Bronchial epithelial cell (primary cell): ENCODE measurements around the gene ADIRF. TPM values are rescaled to one million over a fixed set of nuclear protein-coding genes. Genes with fewer than 3 reads are reported as not detected.
A peak's percentile ranks its signal among the peaks of the same experiment; 100 is the strongest.
"Not testable (repeated sequence)": the region's sequence is repeated elsewhere in the genome, so short reads cannot be mapped to it uniquely, and the experiment has no call there.

Source experiments
- DNase-seq: peaks from one replicate; pipeline ENCODE4 v3.0.0-alpha.2; 2010; ENCODE audit warnings: low read depth
- FAIRE-seq: peaks from 2 replicates; lab custom pipeline; 2011; peaks lifted over from hg19 to GRCh38; lab: Jason Lieb, UNC
- H3K27me3 ChIP-seq: 2 replicates; pipeline ENCODE4 v1.5.1; 2011; ENCODE audit warnings: low read length; ENCODE audit not compliant: control insufficient read depth, insufficient read depth
- H3K36me3 ChIP-seq: 2 replicates; pipeline ENCODE4 v1.5.1; 2011; ENCODE audit warnings: low read length; ENCODE audit not compliant: control insufficient read depth, insufficient read depth
- H3K4me3 ChIP-seq: 2 replicates; pipeline ENCODE4 v1.5.1; 2011; ENCODE audit warnings: mild to moderate bottlenecking, low read depth, low read length, control low read depth
- CTCF ChIP-seq: IDR thresholded peaks from 2 replicates; pipeline ENCODE4 v1.5.1; 2011; ENCODE audit warnings: mild to moderate bottlenecking, moderate library complexity, low read length, control low read depth, inconsistent platforms; ENCODE audit not compliant: insufficient read depth, severe bottlenecking
- total RNA-seq: library from RNA; depleted of rRNA; stranded (reverse); fragments of >200 nt; gene quantifications from 2 replicates; pipeline ENCODE4 v1.2.1, GENCODE V29; 2014

The ADIRF gene
- 25.3 and 53.6 TPM in 2 replicates for total RNA-seq

- Histone ChIP-seq H3K36me3 (peaks cover 3% of the 10 kb centered on the region), H3K4me3 (peak within 1 kb of the TSS; percentile 50), H3K27me3 (no peaks in the 10 kb centered on the region)
- peak; percentile 80 for DNase-seq
- TF ChIP-seq CTCF: no peak
- no peak for FAIRE-seq
These were observed at the start of gene ADIRF for GRCh38 chr10:86968271-86968993. ADIRF (plus strand) TSS chr10:86968482; CDS start chr10:86968545, 63 bp downstream.

GRCh38 chr10:86922553-86922961, 45.7 kb upstream of the ADIRF start:
- Histone ChIP-seq H3K36me3 (peaks cover 3% of the 10 kb centered on the region), H3K27me3 (no peaks in the 10 kb centered on the region), H3K4me3 (no peak overlapping the region)
- TF ChIP-seq CTCF: no peak
- FAIRE-seq (no peak), DNase-seq (peak; percentile 29)

- DNase-seq: no peak
- H3K4me3 ChIP-seq: no peak overlapping the region
- FAIRE-seq: peak; percentile 93
- H3K27me3 ChIP-seq: no peaks in the 10 kb centered on the region
- no peaks in the 10 kb centered on the region for H3K36me3 ChIP-seq
- TF ChIP-seq CTCF: no peak
These were observed 38.6 kb upstream of the ADIRF start for GRCh38 chr10:86929468-86930380.

- FAIRE-seq: no peak
- H3K36me3 ChIP-seq: no peaks in the 10 kb centered on the region
- peak; percentile 75 for DNase-seq
- H3K27me3 ChIP-seq: no peaks in the 10 kb centered on the region
- H3K4me3 ChIP-seq: no peak overlapping the region
- TF ChIP-seq CTCF: no peak
These were observed 36.4 kb upstream of the ADIRF start for GRCh38 chr10:86931872-86932271.

- no peaks in the 10 kb centered on the region for H3K36me3 ChIP-seq
- FAIRE-seq: no peak
- TF ChIP-seq CTCF: no peak
These were observed 35.6 kb upstream of the ADIRF start for GRCh38 chr10:86932674-86933073.

GRCh38 chr10:86934162-86934711, 34.0 kb upstream of the ADIRF start:
- H3K4me3 ChIP-seq, FAIRE-seq, H3K27me3 ChIP-seq, DNase-seq, H3K36me3 ChIP-seq: not testable (repeated sequence)

More at GRCh38 chr10:86932674-86933073, 35.6 kb upstream of the ADIRF start:
- Histone ChIP-seq H3K4me3 (no peak overlapping the region), H3K27me3 (no peaks in the 10 kb centered on the region)
- no peak for DNase-seq
